Fibroblast of gingiva (primary cell): Measurements from ENCODE around the gene TCN2.
"Not testable (repeated sequence)": the region's sequence is repeated elsewhere in the genome, so short reads cannot be mapped to it uniquely, and the experiment has no call there.

Source experiments
- DNase-seq: peaks from one replicate; pipeline ENCODE4 v3.0.0-alpha.2; 2011; ENCODE audit warnings: low read depth

Gene TCN2

DNA sequence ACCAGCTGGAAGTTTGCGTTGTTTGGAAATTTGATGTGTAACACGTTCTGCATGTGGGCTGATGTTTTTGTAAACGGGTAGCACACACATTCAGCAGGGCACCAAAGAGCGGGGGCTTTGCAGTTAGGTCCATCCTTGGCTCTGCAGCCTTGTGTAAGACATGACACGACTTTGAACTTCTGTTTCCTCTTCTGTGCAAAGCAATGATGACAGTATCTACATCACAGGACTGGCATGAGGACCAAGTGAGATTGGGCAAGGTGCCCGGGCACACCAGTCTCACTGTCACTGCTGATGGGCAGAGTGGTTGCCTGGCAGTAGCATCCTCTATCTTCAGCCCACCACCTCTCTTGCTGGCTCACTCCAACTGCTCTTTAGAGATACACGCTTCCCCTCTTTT lies 3.3 kb downstream of the TCN2 start:
- no peak for DNase-seq

DNA sequence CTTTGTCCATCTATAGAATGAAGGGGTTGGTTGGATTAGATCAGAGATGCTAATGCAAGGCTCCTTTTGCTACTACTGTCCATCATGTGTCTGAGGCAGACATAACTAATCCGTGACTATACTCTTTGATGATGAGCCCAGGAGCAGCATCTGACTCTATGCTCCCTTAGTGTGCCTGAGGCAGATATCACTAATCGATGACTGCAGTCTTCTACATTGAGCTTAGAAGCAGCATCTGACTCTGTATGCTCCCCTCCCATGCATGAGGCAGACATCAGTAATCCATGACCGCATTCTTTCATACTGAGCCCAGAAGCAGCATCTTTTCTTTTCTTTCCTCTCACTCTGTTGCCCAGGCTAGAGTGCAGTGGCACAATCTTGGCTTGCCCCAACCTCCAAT lies 4.2 kb downstream of the TCN2 start:
- DNase-seq, result no peak

DNA sequence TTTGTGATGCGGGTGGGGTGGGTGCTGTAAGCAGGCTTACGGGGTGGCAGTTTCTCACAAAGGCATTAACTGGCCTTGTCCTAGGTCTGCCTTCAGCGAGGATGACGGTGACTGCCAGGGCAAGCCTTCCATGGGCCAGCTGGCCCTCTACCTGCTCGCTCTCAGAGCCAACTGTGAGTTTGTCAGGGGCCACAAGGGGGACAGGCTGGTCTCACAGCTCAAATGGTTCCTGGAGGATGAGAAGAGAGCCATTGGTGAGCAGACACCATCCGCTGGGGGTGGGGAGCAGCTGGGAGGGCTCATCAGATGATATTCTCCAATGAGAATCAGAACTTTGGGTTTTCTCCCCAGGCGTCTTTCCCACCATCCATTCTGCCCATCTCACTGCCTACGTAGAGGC lies 5.8 kb downstream of the TCN2 start:
- no peak for DNase-seq

DNA sequence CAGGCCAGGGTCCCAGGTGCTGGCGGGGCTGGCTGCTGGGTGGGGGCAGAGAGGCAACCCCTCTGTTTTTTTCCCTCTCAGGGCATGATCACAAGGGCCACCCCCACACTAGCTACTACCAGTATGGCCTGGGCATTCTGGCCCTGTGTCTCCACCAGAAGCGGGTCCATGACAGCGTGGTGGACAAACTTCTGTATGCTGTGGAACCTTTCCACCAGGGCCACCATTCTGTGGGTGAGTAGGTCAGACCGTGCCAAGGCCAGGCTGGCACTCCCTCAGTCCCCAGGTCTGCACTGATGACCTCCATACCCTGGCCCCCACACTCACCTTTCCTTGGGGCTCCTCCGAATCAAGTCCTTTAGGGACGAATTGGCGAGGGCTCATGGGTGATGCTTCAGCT lies 7.3 kb downstream of the TCN2 start:
- no peak for DNase-seq

DNA sequence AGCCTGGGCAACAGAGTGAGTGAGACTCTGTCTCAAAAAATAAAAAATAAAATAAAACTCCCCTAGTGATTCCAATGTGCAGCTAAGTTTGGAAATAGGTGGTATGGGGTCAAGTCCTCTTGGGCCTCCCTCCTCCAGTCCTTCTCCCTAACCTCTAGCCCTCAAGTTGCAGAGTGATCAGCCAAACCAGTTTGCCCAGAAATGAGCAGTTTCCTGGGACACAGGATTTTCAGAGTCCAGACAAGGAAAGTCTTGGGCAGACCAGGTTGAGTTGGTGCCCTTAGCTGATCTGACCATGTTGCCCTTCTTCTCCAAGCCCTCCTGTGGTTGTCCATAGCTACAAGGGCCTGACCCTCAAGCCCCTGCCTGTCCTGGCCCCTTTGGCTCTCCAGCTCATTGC lies 7.9 kb downstream of the TCN2 start:
- DNase-seq, result no peak

DNA sequence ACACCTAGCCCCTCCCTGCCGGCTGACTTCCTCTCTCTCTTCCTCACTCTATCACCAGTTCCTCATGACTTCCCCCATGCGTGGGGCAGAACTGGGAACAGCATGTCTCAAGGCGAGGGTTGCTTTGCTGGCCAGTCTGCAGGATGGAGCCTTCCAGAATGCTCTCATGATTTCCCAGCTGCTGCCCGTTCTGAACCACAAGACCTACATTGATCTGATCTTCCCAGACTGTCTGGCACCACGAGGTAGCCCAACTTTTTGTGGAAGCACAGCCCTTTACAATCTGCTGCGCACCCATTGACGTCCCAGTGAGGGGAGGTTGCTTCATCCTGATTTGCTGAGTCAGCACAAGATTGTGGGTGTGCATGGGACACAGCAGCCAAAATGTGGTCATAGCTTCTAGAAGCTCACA lies 8.6 kb downstream of the TCN2 start:
- no peak for DNase-seq

DNA sequence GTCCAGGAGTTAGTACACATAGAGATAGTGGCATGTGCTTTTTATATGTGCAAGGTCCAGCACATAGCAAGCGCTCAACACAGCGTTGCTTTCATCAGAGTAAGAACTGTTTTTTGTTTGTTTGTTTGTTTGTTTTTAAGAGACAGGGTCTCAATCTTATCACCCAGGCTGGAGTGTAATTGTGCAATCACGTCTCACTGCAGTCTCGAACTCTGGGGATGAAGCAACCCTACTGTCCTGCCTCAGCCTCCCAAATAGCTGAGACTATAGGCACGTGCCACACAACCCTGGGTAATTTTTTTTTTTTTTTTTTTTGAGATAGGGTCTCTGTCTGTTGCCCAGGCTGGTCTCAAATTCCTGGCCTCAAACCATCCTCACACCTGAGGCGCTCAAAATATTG lies 10.8 kb downstream of the TCN2 start:
- no peak for DNase-seq

DNA sequence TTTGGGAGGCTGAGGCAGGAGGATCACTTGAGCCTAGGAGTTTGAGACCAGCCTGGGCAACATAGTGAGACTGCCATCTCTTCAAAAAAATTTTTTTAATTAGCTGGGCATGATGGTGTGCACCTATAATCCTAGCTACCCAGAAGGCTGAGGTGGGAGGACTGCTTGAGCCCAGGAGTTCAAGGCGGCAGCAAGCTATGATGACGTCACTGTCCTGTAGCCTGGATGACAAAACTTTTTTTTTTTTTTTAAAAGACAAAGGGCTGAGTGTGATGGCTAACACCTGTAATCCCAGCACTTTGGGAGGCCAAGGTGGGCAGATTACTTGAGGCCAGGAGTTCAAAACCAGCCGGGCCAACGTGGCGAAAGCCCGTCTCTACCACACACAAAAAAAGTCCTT lies 12.9 kb downstream of the TCN2 start:
- DNase-seq, result not testable (repeated sequence)

DNA sequence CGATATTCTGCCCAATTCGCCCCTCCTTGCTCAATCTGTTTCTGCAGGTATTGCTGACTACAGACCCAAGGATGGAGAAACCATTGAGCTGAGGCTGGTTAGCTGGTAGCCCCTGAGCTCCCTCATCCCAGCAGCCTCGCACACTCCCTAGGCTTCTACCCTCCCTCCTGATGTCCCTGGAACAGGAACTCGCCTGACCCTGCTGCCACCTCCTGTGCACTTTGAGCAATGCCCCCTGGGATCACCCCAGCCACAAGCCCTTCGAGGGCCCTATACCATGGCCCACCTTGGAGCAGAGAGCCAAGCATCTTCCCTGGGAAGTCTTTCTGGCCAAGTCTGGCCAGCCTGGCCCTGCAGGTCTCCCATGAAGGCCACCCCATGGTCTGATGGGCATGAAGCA lies 19.4 kb downstream of the TCN2 start:
- DNase-seq, result no peak

DNA sequence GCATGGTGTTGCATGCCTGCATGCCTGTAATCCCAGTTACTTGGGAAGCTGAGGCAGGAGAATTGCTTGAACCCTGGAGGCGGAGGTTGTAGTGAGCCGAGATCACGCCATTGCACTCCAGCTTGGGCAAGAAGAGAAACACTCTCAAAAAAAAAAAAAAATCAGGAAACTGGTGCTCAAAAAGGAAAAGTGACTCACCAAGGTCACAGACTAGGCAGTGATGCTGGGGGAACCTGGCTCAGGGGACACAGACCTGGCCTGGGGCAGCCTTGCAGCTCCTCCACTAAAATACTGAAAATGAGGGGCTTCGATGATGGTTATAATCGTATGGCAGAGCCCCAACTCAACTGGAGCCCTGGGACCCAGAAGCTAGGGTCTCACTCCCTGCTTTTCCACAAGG lies 20.5 kb downstream of the TCN2 start:
- no peak for DNase-seq

DNA sequence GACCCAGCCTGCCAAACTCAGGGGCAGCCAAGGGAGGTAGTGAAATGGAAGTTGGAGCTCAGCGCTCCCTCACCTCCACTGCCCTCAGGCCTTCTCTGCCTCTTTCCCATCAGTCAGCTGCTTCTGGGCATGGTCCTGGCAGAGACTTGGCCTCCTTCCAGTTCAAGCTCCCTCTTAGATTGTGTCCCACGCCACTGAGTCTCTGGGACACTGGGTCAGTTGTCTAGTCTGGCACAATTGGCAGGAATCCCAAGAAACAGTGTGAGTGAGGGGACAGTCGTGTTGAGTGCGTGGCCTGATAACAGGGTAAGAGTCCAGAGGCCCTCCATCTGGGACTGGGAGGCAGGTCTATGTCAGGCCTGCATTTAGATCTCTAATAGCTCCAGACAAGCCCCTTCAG lies 21.5 kb downstream of the TCN2 start:
- no peak for DNase-seq

DNA sequence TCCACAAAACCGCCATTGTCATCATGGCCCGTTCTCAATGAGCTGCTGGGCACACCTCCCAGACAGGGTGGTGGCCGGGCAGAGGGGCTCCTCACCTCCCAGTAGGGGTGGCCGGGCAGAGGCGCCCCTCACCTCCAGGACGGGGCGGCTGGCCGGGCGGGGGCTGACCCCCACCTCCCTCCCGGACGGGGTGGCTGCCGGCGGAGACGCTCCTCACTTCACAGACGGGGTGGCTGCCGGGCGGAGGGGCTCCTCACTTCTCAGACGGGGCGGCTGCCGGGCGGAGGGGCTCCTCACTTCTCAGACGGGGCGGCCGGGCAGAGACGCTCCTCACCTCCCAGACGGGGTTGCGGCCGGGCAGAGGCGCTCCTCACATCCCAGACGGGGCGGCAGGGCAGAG lies 24.5 kb downstream of the TCN2 start:
- not testable (repeated sequence) for DNase-seq

DNA sequence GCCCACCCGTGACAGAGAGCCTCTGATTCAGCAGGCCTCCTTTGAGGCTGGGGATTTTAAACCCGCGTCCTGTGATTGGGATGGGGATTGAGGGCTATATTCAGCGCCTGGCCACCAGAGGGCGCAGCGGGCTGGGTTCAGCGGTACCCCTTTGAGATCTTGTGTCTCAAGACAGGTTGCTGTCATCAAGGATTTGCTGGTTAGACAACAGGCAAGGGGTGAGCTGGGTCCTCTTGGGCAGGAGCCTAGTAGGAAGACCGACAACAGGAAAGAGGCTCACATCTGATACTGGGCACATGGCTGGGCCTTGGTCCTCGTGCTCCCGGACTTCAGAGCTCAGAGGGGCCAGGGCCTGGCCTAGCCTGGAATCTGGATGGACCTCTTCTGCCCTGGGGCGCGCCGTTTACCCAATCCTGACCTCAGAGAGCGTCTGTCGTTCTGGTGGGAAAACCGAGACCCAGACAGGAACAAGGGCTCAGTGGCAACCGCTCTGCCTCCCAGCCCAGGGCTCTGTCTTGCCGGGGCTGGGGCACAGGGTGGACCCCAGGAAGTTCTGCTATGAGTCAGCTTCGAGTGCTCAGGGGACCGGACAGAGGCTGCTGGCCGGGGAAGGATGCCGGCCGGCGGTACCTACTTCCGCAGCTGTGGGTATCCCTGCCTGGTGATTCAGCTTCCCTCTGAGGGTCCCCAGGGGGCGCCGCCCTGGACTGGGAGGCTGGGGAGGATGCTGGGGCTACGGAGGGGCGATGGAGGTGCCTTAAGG lies 27.7 kb downstream of the TCN2 start:
- peak; percentile 82 for DNase-seq

DNA sequence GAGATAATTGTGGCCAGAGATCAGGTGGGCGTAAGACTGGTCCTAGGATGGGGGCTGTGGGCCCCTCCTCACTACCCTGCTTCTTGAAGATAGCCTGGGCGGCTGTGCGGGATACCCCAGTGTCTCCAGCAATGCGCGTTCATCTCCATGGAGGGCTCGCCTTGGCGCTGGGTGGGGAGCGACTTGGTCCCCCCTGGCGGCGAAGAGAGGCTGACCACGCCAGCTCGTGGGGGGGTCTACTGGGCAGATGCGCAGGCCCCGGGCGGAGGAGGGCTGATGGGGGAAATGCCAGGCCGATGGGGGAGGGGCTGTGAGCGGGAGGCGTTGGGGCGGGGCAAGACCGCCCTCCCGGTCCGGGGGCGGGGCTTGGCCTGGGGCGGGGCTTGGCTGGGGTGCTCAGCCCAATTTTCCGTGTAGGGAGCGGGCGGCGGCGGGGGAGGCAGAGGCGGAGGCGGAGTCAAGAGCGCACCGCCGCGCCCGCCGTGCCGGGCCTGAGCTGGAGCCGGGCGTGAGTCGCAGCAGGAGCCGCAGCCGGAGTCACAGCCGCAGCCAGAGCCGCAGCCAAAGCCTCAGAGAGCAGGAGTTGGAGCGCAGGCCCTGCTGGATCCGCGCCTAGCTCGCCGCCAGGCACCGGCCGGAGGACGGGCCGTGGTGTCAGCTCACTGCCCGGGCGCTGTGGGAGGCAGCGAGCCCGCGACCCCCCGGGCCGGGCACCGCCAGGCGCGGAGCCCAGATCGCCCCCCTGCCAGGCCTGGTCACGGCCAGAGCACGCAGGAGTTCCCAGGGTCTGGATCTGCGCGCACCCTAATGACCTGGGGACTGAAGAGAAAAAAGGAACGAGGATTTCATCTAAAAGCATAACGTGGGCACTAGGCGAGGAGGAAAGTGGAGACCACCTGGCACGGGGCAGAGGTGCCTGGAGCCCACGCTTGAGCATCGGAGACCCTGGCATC lies 28.6 kb downstream of the TCN2 start, which contains the start of gene SLC35E4:
TSS of gene SLC35E4 (plus strand) at position 509 of the 953 bp plus-strand sequence. CDS start 670 bp downstream, outside the sequence.
- peak; percentile 89 for DNase-seq

DNA sequence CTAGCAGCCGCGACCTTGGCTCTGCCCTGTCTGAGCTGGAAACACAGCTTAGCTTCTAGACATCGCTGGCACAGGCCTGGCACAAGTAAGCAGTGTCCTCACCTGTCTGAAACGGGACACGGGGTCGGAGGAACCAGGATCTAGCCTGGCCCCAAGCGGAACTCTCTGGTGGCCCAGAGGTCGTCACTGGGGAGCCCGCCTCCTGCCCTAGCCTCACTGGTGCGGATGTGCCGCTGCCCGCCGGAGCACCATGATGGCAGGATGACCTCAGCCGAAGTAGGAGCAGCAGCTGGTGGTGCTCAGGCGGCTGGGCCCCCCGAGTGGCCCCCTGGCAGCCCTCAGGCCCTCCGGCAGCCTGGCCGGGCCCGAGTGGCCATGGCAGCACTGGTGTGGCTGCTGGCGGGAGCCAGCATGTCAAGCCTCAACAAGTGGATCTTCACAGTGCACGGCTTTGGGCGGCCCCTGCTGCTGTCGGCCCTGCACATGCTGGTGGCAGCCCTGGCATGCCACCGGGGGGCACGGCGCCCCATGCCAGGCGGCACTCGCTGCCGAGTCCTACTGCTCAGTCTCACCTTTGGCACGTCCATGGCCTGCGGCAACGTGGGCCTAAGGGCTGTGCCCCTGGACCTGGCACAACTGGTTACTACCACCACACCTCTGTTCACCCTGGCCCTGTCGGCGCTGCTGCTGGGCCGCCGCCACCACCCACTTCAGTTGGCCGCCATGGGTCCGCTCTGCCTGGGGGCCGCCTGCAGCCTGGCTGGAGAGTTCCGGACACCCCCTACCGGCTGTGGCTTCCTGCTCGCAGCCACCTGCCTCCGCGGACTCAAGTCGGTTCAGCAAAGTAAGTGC lies 29.5 kb downstream of the TCN2 start:
- peak; percentile 12 for DNase-seq

DNA sequence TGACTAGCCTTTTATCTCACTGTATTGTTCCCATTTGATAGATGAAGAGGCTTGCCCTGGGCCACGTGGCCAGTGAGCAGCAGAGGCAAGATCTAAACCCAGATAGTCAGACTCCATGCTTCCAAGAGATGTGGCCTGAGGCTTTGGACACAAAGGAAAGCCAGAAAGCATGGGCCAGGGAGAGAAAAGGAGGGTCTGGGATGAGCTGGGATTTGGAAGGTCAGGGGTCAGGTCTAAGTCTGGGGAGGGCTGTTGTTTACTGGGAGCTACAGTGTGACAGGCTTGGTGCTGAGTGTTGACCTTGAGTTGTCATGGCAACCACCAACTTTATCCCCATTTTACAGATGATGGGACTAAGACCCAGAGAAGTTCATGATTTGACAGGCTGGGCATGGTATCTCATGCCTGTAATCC lies 30.7 kb downstream of the TCN2 start:
- no peak for DNase-seq

DNA sequence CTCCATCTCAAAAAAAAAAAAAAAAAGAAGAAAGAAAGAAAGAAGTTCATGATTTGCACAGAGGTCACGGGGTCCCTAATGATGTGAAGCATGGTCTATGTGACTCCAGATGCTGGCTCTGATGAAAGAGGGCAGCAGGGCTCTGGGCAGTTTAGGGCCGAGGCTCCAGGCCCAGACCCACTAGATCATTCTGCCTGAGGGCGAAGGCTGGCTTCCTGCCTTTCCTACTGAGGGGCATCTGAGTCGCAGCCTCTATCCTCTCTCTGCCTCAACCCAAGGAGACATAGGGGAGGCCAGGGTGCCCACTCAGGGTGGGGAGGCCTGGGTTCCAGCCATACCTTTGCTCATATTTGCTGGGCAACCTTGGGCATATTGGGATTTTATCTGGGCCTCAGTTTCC lies 33.4 kb downstream of the TCN2 start:
- no peak for DNase-seq

DNA sequence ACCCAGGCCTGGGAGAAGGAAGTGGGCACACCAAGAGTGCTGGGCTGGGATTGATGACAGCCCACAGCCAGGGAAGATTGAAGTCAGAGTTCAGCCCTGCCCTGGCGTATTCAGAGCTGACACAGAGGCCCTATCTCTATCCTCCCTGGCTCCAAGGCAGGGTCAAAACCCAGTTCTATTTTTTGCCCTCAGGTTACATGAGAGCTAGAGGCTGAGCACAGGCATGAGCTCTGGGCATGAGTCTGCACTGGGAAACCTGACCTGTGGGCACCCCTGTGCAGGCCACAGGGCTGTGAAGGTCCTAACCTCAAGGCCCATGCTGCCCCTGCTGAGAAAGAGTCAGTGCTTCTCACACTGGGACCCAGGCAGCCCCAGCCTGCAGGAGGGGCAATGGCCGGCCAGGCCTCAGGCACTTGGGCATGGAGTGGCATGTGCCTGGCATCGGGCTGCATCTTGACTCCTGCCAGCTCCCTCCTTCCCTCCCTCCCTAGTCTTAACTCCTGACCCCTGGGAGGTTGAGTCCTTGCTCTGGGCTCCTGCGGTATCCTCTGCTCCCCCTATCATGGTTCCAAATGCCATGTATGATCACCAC lies 34.0 kb downstream of the TCN2 start:
- DNase-seq, result no peak

DNA sequence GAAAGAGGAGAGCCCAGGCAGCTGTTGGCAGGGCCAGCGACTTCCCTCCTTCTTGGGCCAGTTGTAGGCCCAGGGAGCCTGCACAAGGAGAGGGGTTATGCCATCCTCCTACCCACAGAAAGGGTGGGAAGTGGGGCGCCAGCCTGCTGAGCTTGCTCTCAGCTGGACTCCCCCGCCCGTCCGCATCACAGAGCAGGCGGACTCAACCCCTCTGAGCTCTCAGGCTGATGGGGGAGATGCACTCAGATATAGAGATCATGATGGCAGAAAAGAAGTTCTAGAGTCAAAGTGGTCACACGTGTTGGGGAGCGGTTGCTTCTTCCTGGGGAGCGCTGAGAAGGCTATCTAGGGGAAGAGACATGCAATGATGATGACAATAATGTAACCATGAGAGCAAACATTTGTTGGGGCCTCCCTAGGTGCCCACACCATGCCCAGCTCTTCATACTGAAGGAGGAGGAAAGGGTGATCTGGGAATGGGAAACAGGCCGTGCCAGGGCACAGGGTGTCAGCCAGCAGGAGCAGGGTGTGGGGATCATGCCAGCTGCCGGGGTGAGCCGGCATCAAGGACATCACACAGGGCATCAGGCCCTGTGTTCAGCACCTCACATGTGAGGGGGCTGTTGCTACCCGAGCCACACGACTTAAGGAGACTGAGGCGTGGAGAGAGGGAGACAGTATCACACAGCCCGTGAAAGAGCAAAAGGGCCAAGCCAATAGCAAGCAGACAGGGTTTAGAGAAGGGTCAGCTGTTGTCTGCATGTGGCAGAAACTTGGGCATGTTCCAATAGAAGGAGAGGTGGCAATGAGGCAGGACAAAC lies 36.3 kb downstream of the TCN2 start:
- no peak for DNase-seq

DNA sequence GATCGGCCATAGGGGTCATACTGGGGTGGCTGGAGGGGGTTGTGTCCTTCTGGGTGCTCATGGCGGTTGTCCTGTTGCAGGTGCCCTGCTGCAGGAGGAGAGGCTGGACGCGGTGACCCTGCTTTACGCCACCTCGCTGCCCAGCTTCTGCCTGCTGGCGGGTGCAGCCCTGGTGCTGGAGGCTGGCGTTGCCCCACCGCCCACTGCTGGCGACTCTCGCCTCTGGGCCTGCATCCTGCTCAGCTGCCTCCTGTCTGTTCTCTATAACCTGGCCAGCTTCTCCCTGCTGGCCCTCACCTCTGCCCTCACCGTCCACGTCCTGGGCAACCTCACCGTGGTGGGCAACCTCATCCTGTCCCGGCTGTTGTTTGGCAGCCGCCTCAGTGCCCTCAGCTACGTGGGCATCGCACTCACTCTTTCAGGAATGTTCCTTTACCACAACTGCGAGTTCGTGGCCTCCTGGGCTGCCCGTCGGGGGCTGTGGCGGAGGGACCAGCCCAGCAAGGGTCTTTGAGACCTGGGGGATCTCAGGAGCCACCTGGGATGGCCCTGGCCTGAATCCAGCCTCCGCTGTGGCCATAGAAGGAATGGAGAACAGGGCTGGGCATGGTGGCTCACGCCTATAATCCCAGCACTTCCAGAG lies 39.7 kb downstream of the TCN2 start:
- no peak for DNase-seq
